CD4-positive, alpha-beta T cell treated with Interleukin-15 for 4 hours (primary cell): Measurements from ENCODE around the gene DDIT3.

ENCODE experiments used
- DNase-seq: peaks from one replicate; pipeline ENCODE4 v3.0.0-alpha.2; 2020; ENCODE audit warnings: low spot score

Gene DDIT3

GRCh38 chr12:57547288-57548012, 27.1 kb upstream of the DDIT3 start:
- no peak for DNase-seq

- peak; percentile 96 for DNase-seq
Measured at GRCh38 chr12:57546438-57547287, 26.3 kb upstream of the DDIT3 start, which contains the start of gene DCTN2. Gene DCTN2, minus strand, starts transcription at chr12:57547192. Its CDS starts 129 bp downstream, at chr12:57547063.

- no peak for DNase-seq
Measured at GRCh38 chr12:57545809-57546437, 25.6 kb upstream of the DDIT3 start.

- no peak for DNase-seq
Measured at GRCh38 chr12:57543581-57543980, 23.3 kb upstream of the DDIT3 start.

GRCh38 chr12:57541717-57542116, 21.4 kb upstream of the DDIT3 start:
- no peak for DNase-seq

GRCh38 chr12:57541001-57541400, 20.7 kb upstream of the DDIT3 start:
- no peak for DNase-seq

- no peak for DNase-seq
Measured at GRCh38 chr12:57539134-57539768, 18.9 kb upstream of the DDIT3 start.

- DNase-seq = no peak
Measured at GRCh38 chr12:57536597-57536942, 16.3 kb upstream of the DDIT3 start.

GRCh38 chr12:57535764-57536596, 15.7 kb upstream of the DDIT3 start:
- no peak for DNase-seq

GRCh38 chr12:57534991-57535543, 14.8 kb upstream of the DDIT3 start:
- DNase-seq = no peak

GRCh38 chr12:57534250-57534649, 13.9 kb upstream of the DDIT3 start:
- DNase-seq = no peak

GRCh38 chr12:57533108-57533507, 12.8 kb upstream of the DDIT3 start:
- no peak for DNase-seq

GRCh38 chr12:57531836-57532235, 11.5 kb upstream of the DDIT3 start:
- DNase-seq = no peak

GRCh38 chr12:57530396-57531142, 10.3 kb upstream of the DDIT3 start:
- no peak for DNase-seq

GRCh38 chr12:57529831-57530230, 9.5 kb upstream of the DDIT3 start:
- DNase-seq = no peak

- no peak for DNase-seq
Measured at GRCh38 chr12:57528831-57529555, 8.7 kb upstream of the DDIT3 start.

- no peak for DNase-seq
Measured at GRCh38 chr12:57528176-57528575, 7.9 kb upstream of the DDIT3 start.

- DNase-seq = no peak
Measured at GRCh38 chr12:57527184-57527583, 6.9 kb upstream of the DDIT3 start.

GRCh38 chr12:57526477-57527126, 6.3 kb upstream of the DDIT3 start:
- no peak for DNase-seq
